ENCODE results near the gene IL18BP.

IL18BP gene

GRCh38 chr11:71997594-71997993 is 1.1 kb upstream of the IL18BP start:
- DNase-seq = no peak

- no peak for DNase-seq
These were observed 648 bp upstream of the IL18BP start for GRCh38 chr11:71998061-71998460.

- no peak for DNase-seq
These were observed 653 bp downstream of the IL18BP start for GRCh38 chr11:71999362-71999761.

GRCh38 chr11:71999798-72000197 is 1.1 kb downstream of the IL18BP start:
- no peak for DNase-seq

GRCh38 chr11:72000202-72000867 is 1.6 kb downstream of the IL18BP start:
- DNase-seq = no peak

GRCh38 chr11:72001285-72001684 is 2.6 kb downstream of the IL18BP start:
- DNase-seq = no peak

- DNase-seq = no peak
These were observed 3.3 kb downstream of the IL18BP start for GRCh38 chr11:72001834-72002591.

GRCh38 chr11:72002841-72003775 is 4.4 kb downstream of the IL18BP start:
- DNase-seq = no peak

- no peak for DNase-seq
These were observed 5.1 kb downstream of the IL18BP start for GRCh38 chr11:72003776-72004171.

GRCh38 chr11:72004515-72005346 is 6.0 kb downstream of the IL18BP start:
- DNase-seq = no peak

- DNase-seq = no peak
These were observed 6.9 kb downstream of the IL18BP start for GRCh38 chr11:72005347-72006260.

- no peak for DNase-seq
These were observed 7.8 kb downstream of the IL18BP start for GRCh38 chr11:72006309-72007088.

- no peak for DNase-seq
These were observed 8.4 kb downstream of the IL18BP start for GRCh38 chr11:72007089-72007476.

- DNase-seq = no peak
These were observed 8.9 kb downstream of the IL18BP start for GRCh38 chr11:72007587-72007986.

- DNase-seq = no peak
These were observed 10.0 kb downstream of the IL18BP start for GRCh38 chr11:72008728-72009127.

- no peak for DNase-seq
These were observed 10.4 kb downstream of the IL18BP start for GRCh38 chr11:72009156-72009555.

GRCh38 chr11:72010529-72011233 is 12.0 kb downstream of the IL18BP start:
- DNase-seq = no peak

- DNase-seq = no peak
These were observed 13.5 kb downstream of the IL18BP start for GRCh38 chr11:72012091-72012630.

GRCh38 chr11:72012897-72013721 is 14.4 kb downstream of the IL18BP start:
- DNase-seq = no peak

Data from NCI-H774 (cell line).